Measurements from ENCODE around the gene ZNF318.

DNA sequence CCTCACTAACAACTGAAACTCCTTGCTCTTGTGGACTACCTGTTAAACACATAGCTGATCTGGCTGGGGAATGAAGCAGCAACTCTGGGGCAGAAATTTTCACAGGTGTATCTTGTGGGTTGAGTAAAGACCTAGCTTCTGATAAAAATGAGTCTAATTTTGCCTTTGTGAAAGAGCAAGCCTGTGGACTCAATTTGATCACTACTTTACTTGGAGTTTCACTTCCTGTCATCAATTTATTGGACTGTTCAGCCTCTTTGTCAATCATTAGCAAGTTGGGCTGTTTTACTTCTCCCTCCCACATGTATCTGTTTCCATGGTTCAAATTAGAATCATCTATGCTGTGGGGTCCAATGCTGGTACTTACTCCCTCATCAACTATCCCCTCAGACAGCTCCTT, 31.2 kb downstream of the ZNF318 start:
- TF ChIP-seq, protein P1, sequence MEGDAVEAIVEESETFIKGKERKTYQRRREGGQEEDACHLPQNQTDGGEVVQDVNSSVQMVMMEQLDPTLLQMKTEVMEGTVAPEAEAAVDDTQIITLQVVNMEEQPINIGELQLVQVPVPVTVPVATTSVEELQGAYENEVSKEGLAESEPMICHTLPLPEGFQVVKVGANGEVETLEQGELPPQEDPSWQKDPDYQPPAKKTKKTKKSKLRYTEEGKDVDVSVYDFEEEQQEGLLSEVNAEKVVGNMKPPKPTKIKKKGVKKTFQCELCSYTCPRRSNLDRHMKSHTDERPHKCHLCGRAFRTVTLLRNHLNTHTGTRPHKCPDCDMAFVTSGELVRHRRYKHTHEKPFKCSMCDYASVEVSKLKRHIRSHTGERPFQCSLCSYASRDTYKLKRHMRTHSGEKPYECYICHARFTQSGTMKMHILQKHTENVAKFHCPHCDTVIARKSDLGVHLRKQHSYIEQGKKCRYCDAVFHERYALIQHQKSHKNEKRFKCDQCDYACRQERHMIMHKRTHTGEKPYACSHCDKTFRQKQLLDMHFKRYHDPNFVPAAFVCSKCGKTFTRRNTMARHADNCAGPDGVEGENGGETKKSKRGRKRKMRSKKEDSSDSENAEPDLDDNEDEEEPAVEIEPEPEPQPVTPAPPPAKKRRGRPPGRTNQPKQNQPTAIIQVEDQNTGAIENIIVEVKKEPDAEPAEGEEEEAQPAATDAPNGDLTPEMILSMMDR (IDR thresholded peaks at IDR 0.05 in 8 of 11, conservative IDR thresholded peaks at IDR 0.05 in 3 of 11): no peak
- no peak for TF ChIP-seq POLR2A (IDR thresholded peaks at IDR 0.05)
- no peak for TF ChIP-seq POLR2AphosphoS5 (IDR thresholded peaks at IDR 0.05)

Measured in spleen (tissue), 7 donors.